Measurements from ENCODE around the gene NEK3.

Gene NEK3

DNA sequence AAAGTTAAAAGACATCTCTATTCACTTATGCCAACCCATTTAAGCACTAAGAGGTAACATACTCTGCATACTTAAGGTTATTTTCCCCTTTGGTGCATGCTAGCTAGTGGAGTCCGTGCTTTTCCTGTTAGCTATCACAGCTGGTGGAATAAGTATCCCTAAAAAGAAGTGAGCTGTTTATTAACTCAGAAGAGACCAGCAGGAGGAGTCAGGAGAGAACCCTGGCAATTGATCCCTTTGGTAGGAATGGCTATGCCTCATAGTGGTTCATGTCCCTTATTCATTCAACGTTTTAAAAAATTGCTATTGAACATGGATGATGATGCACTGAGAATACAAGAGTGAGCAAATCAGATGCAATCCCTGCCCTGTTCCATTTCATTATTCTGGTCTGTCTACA is 18.1 kb downstream of the NEK3 start:
- TF ChIP-seq, protein P1, sequence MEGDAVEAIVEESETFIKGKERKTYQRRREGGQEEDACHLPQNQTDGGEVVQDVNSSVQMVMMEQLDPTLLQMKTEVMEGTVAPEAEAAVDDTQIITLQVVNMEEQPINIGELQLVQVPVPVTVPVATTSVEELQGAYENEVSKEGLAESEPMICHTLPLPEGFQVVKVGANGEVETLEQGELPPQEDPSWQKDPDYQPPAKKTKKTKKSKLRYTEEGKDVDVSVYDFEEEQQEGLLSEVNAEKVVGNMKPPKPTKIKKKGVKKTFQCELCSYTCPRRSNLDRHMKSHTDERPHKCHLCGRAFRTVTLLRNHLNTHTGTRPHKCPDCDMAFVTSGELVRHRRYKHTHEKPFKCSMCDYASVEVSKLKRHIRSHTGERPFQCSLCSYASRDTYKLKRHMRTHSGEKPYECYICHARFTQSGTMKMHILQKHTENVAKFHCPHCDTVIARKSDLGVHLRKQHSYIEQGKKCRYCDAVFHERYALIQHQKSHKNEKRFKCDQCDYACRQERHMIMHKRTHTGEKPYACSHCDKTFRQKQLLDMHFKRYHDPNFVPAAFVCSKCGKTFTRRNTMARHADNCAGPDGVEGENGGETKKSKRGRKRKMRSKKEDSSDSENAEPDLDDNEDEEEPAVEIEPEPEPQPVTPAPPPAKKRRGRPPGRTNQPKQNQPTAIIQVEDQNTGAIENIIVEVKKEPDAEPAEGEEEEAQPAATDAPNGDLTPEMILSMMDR (IDR thresholded peaks at IDR 0.05; ENCODE audit: low read depth, low read length): no peak
- H3K4me3 ChIP-seq (replicated peaks in 1 of 2; ENCODE audit: low read depth in 2 of 2, low read length in 2 of 2): no peak overlapping the region
- peak in 1 of 2 donors; percentile 6 for DNase-seq (ENCODE audit: low read depth in 2 of 2)

DNA sequence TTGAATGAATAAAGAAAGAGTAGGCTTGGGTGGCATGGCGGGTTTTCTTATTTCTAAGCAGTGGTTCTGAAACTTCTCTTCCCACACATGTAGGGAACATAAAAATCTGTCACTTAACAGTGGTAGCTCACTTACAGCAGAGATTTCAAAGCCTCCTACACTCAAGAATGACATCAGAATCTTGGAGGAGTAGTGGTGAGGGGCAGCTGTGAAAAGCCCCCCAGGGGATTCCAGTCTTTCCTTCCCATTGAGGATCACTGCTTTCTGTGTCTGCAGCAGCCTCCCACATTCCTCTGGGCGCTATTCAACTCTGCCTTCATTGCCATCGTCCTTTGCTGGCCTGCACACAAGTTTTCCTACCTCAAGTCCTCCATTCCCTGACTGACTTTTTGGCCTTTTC is 21.9 kb downstream of the NEK3 start:
- no peak overlapping the region for H3K4me3 ChIP-seq (replicated peaks in 1 of 2; ENCODE audit: low read depth in 2 of 2, low read length in 2 of 2)
- TF ChIP-seq, protein P1 (IDR thresholded peaks at IDR 0.05; ENCODE audit: low read depth, low read length): no peak

DNA sequence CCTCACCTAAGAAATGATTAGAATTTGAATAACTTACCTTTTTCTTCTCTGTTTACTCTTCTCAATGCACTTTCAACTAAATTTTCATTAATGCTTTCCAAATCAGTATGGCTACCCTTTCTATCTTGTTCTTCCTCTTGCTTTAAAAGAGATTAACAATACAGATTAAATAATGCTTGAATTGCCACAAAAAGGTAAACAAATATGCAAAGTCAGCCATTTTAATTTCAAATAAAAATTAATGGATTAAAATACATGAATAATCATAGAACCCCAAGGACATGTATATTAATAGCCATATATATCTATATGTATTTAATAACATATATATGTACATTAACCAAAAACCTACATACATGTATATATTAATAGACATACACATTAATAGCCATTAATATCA is 22.6 kb downstream of the NEK3 start:
- H3K4me3 ChIP-seq (replicated peaks in 1 of 2; ENCODE audit: low read depth in 2 of 2, low read length in 2 of 2): no peak overlapping the region
- no peak for DNase-seq (ENCODE audit: low read depth in 2 of 2)
- TF ChIP-seq, protein P1 (IDR thresholded peaks at IDR 0.05; ENCODE audit: low read depth, low read length): no peak

More for the DNA sequence above, 21.9 kb downstream of the NEK3 start:
- no peak for DNase-seq (ENCODE audit: low read depth in 2 of 2)

DNA sequence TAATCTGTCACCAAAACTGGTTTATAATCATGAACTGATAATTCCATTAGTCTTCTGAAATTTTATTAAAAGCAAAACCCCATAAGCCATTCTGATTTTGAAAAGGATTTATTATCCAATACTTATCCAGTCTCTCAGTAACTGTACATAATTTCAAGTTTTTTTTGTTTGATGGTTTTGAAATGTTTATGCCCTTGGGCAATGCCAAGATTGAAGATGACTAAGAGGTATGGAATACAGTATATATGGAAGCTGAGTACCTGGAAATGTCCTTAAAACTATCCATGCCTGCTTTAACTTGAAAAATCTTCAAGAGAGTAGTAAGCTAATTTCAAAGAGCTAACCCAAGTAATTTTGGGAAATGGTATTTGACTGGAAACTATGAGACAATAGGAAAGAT is 28.8 kb downstream of the NEK3 start:
- TF ChIP-seq, protein P1 (IDR thresholded peaks at IDR 0.05; ENCODE audit: low read depth, low read length): no peak
- DNase-seq (ENCODE audit: low read depth in 2 of 2): no peak
- no peak overlapping the region for H3K4me3 ChIP-seq (replicated peaks in 1 of 2; ENCODE audit: low read depth in 2 of 2, low read length in 2 of 2)

DNA sequence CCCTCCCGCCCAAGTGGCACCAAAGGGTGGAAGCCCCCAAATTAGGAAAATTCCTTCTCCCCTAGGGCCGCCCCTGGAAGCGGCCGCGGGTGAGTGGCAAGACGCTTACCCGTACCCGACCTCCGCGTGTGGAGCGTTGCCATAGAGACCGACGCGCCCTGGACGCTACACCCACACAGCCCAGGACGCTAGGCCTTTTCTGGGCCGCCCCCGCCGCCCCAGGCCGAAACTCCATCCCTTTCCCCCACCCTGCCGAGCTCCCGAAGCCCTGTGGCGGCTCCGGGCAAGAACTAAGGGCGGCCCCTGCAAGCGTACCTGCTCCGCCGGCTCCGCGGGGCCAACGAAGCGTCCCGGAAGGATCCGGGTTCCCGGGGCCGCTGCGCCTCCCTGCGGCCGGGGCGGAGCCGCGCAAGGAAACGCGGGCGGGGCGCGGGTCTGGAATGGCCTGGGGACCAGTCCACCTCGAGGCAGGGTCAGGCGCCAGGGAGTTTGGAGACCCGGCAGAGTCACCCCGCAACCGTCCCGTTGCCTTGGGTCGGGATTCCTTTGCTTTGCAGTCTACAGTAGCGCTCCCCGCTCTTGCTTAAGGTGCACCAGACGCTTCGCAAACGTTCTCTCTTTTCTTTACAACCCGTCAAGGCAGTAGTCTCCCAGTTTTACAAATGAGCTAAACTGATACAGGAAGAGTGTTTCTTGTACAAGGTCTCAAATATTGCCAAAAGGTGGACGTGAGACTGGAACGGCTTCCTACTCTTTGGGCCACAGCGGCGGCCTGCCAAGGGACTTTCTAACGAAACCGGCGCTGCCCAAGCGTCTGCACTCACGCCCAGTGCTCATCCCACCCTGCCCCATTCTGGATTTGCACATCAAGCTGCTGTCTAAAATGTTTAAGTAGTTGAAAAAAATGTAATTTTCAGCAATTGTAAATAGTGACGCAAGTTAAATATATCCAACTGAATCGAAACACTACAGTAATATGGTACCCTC is 30.4 kb downstream of the NEK3 start, which contains the start of gene NEK5:
Gene NEK5, minus strand, starts transcription at position 360 of the 987 bp plus-strand sequence. CDS start 1,591 bp downstream, outside the sequence.
- H3K4me3 ChIP-seq (replicated peaks in 1 of 2; ENCODE audit: low read depth in 2 of 2, low read length in 2 of 2): peak within 1 kb of the TSS; percentile 67 to 75
- TF ChIP-seq, protein P1 (IDR thresholded peaks at IDR 0.05; ENCODE audit: low read depth, low read length): peak; percentile 45
- DNase-seq (ENCODE audit: low read depth in 2 of 2): peak; percentile 54 to 55

DNA sequence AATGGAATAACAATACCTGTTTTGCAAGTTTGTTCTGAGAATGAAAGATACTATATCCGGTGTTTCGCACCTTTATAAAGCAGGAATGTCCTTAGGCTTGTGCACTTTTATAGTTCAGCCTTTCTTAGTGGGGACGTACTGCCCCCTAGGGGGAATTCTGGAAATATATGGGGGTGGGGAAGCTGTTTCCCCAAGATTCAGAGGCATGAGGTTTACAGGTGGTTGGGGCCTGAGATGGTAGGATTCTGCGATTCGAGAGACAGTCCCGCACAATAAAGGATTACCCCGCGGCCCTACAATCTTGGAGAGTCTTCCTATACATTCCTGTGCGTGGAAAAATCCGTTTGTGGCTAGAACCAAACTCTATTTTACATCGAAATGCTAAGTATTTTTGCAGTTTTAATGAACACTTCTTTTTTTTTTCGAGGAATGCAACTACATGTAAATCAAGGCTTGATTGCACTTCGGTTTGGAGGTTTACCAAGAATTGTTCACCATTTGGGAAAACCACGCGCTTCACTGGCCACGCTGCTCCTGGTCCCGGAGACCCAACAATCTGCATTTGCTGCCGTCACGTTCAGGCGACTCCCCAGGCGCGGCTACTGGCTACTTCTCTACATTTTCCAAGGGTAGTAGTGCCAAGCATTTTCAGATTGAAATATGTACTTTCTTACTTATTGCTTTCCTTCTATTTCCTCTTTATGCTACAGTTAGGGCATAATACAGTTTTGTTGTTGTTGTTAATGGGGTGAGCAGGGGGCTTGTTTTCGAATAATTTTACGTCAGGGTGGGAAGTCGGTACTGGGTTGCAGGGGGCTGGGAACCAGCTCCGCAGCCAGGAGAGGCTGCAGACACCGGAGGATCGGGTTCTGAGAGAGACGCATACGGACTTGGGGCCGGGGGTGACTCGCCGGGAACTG is 31.4 kb downstream of the NEK3 start:
- peak; percentile 67 to 75 for DNase-seq (ENCODE audit: low read depth in 2 of 2)
- TF ChIP-seq, protein P1 (IDR thresholded peaks at IDR 0.05; ENCODE audit: low read depth, low read length): peak; percentile 84
- H3K4me3 ChIP-seq (replicated peaks in 1 of 2; ENCODE audit: low read depth in 2 of 2, low read length in 2 of 2): peak overlapping the region; percentile 67 to 75
